K562 (cell line): ENCODE measurements around the gene CCDC28B. TPM values are rescaled to one million over a fixed set of nuclear protein-coding genes. Genes with fewer than 3 reads are reported as not detected.

Experiments used
- ARID1B ChIP-seq: fragments of 450-650 bp; IDR thresholded peaks from 2 replicates; pipeline ENCODE4 v1.6.1; 2016; ENCODE audit warnings: antibody characterized with exemption, mild to moderate bottlenecking, inconsistent platforms
- DLX4 ChIP-seq: fragments of 250-450 bp; sonication (Bioruptor Pico); IDR thresholded peaks from 2 replicates; pipeline ENCODE4 v1.6.1; 2021; ENCODE audit warnings: mild to moderate bottlenecking
- E2F8 ChIP-seq: fragments of 450-650 bp; IDR thresholded peaks from 2 replicates; pipeline ENCODE4 v1.7.1; 2018; ENCODE audit warnings: mild to moderate bottlenecking, low read depth; ENCODE audit not compliant: partially characterized antibody
- EP300 ChIP-seq: IDR thresholded peaks from 2 replicates; pipeline ENCODE4 v1.6.1; 2012; ENCODE audit warnings: low read length, improper control_type of control experiment
- FOXK2 ChIP-seq, 2 experiments: fragments of 450-650 bp; IDR thresholded peaks in 1 of 2; conservative IDR thresholded peaks in 1 of 2; 2 replicates each; pipeline ENCODE4 v1.6.1; 2016; ENCODE audit warnings: low read depth in 2 of 2, mild to moderate bottlenecking in 1 of 2
- KHSRP ChIP-seq: fragments of 450-650 bp; IDR thresholded peaks from 2 replicates; pipeline ENCODE4 v1.6.1; 2017
- MEF2A ChIP-seq: IDR thresholded peaks from 2 replicates; pipeline ENCODE4 v1.6.1; 2011; ENCODE audit warnings: low read depth, mild to moderate bottlenecking, low read length, moderate library complexity; ENCODE audit not compliant: control insufficient read depth
- MXD1 ChIP-seq: fragments of 250-450 bp; sonication (Bioruptor Pico); IDR thresholded peaks from 2 replicates; pipeline ENCODE4 v1.8.0; 2021; ENCODE audit warnings: borderline replicate concordance, mild to moderate bottlenecking, moderate library complexity; ENCODE audit not compliant: poor library complexity, severe bottlenecking
- NONO ChIP-seq, 2 experiments: fragments of 200-400 bp in 1 of 2; fragments of 450-650 bp in 1 of 2; formaldehyde crosslinking in 1 of 2; IDR thresholded peaks; 2 replicates each; pipeline ENCODE4 v1.6.1; 2017; ENCODE audit warnings: low read depth in 2 of 2, mild to moderate bottlenecking in 2 of 2, moderate library complexity in 2 of 2, low read length in 1 of 2
- RBM14 ChIP-seq: fragments of 200-400 bp; formaldehyde crosslinking; IDR thresholded peaks from 2 replicates; pipeline ENCODE4 v1.6.1; 2018; ENCODE audit warnings: low read depth, mild to moderate bottlenecking, low read length, moderate library complexity, borderline replicate concordance; ENCODE audit not compliant: insufficient read depth
- SIN3B ChIP-seq: fragments of 450-650 bp; IDR thresholded peaks from 2 replicates; pipeline ENCODE4 v1.6.1; 2017; ENCODE audit warnings: low read depth, mild to moderate bottlenecking, moderate library complexity
- STAT6 ChIP-seq: sonication (generic); formaldehyde crosslinking; IDR thresholded peaks from 2 replicates; pipeline ENCODE4 v1.8.1; 2023; ENCODE audit warnings: mild to moderate bottlenecking, missing genetic modification reagents
- TCF15 ChIP-seq: fragments of 250-450 bp; sonication (Bioruptor Pico); IDR thresholded peaks from 2 replicates; pipeline ENCODE4 v1.8.0; 2022; ENCODE audit warnings: moderate library complexity, mild to moderate bottlenecking, inconsistent platforms
- ZBED1 ChIP-seq: IDR thresholded peaks from 2 replicates; pipeline ENCODE4 v1.6.1; 2014
- ZNF212 ChIP-seq: fragments of 450-650 bp; formaldehyde crosslinking; IDR thresholded peaks from 2 replicates; pipeline ENCODE4 v1.4.0; 2020; ENCODE audit warnings: mild to moderate bottlenecking
- ZNF23 ChIP-seq: fragments of 250-450 bp; sonication (Bioruptor Pico); IDR thresholded peaks from 2 replicates; pipeline ENCODE4 v1.4.0; 2020; ENCODE audit warnings: mild to moderate bottlenecking
- ZNF511 ChIP-seq: sonication (generic); formaldehyde crosslinking; IDR thresholded peaks from 2 replicates; pipeline ENCODE4 v1.8.0; 2022; ENCODE audit warnings: mild to moderate bottlenecking, missing genetic modification reagents
- ZSCAN29 ChIP-seq: fragments of 450-650 bp; IDR thresholded peaks from 2 replicates; pipeline ENCODE4 v1.6.1; 2017
- polyA plus RNA-seq, 8 experiments: library from polyadenylated mRNA; depleted of rRNA in 4 of 8; stranded (reverse) in 5 of 8; unstranded in 3 of 8; fragments of >200 nt; fragmentation: Nextera tagmentation in 2 of 8; fragmentation: Illumina TruSeq in 1 of 8; extraction: Ambion mirVana in 2 of 8; extraction: Trizol in 1 of 8; gene quantifications; 2 replicates each; pipeline versions ENCODE4 v1.2.1 to v1.2.3, GENCODE V29; 2011 to 2014; ENCODE audit warnings: inconsistent platforms in 1 of 8, missing spikeins in 1 of 8
- total RNA-seq, 7 experiments: library from RNA; depleted of rRNA in 6 of 7; stranded (reverse); fragments of >200 nt in 6 of 7; fragmentation: Illumina TruSeq in 2 of 7; extraction: Trizol in 2 of 7; gene quantifications; 2 replicates each; pipeline versions ENCODE4 v1.2.1 to v1.2.3, GENCODE V29; 2011 to 2021; ENCODE audit warnings: low replicate concordance in 1 of 7

Gene CCDC28B
- total and polyA plus RNA-seq, 9 of the 15 experiments (the other 6 are each of a cell fraction or from before 2014, with no cell fraction given): 5.7 to 54.5 (median 31.7) TPM

- peak; percentile 22 for TF ChIP-seq E2F8
- no peak for TF ChIP-seq DLX4
- TF ChIP-seq FOXK2 (conservative IDR thresholded peaks at IDR 0.05 in 1 of 2, IDR thresholded peaks at IDR 0.05 in 1 of 2; ENCODE audit: low read depth in 2 of 2): no peak
- peak; percentile 86; the same call in 1 of the 2 replicates for TF ChIP-seq ZNF511 (CRISPR knock-in tag)
- TF ChIP-seq TCF15 (CRISPR knock-in tag): no peak
- TF ChIP-seq MXD1 (CRISPR knock-in tag): peak; percentile 12
- TF ChIP-seq NONO (IDR thresholded peaks at IDR 0.05; ENCODE audit: low read depth in 2 of 2, low read length in 1 of 2): no peak
- TF ChIP-seq ZNF212: no peak
- peak; percentile 88; the same call in 1 of the 2 replicates for TF ChIP-seq ZBED1
- TF ChIP-seq STAT6 (CRISPR knock-in tag): peak; percentile 50; the same call in 1 of the 2 replicates
- peak; percentile 43 for TF ChIP-seq EP300
- TF ChIP-seq ARID1B: peak; percentile 31; the same call in 1 of the 2 replicates
- TF ChIP-seq MEF2A: no peak
- TF ChIP-seq SIN3B: peak; percentile 95
- 0 out of 2 replicates have a peak, but pooled peaks have one; percentile 32 for TF ChIP-seq KHSRP
- TF ChIP-seq ZNF23: no peak
- no peak for TF ChIP-seq RBM14
- TF ChIP-seq ZSCAN29: no peak
Observed at GRCh38 chr1:32205401-32206370, 5.3 kb downstream of the CCDC28B start, which contains the start of gene IQCC (continued).
